ENCODE measurements around the gene ABCE1. TPM values are rescaled to one million over a fixed set of nuclear protein-coding genes. Genes with fewer than 3 reads are reported as not detected.

Gene ABCE1
- total and polyA plus RNA-seq, 4 donors: 19.0 to 72.6 (median 44.8) TPM

- H3K27me3 ChIP-seq (ENCODE audit: control insufficient read depth in 3 of 3, insufficient read depth in 3 of 3, low read length in 2 of 3): no peaks in the 10 kb centered on the region
- H3K4me1 ChIP-seq (ENCODE audit: control insufficient read depth in 5 of 5, insufficient read depth in 5 of 5, low read length in 5 of 5): no peaks in the 10 kb centered on the region
- no peak for DNase-seq
- no peak overlapping the region for H3K9ac ChIP-seq (ENCODE audit: insufficient read depth in 1 of 2, low read length in 2 of 2)
- TF ChIP-seq CTCF (IDR thresholded peaks at IDR 0.05; ENCODE audit: control extremely low read depth, extremely low read depth): no peak
- peaks cover 9 to 36% (median 24%) of the 10 kb centered on the region in 4 donors for H3K36me3 ChIP-seq (ENCODE audit: control insufficient read depth in 4 of 4, insufficient read depth in 4 of 4, low read length in 4 of 4)
- no peak overlapping the region for H3K4me3 ChIP-seq
- H3K9me3 ChIP-seq (ENCODE audit: control insufficient read depth in 4 of 4, insufficient read depth in 3 of 4, low read length in 3 of 4): no peaks in the 10 kb centered on the region
- no peak for ATAC-seq (ENCODE audit: insufficient read depth, low FRiP score)
- no peak overlapping the region for H3K27ac ChIP-seq (ENCODE audit: low read depth in 1 of 2, low read length in 1 of 2)
Measured at GRCh38 chr4:145108128-145108527, 10.0 kb downstream of the ABCE1 start.

- TF ChIP-seq CTCF (IDR thresholded peaks at IDR 0.05; ENCODE audit: control extremely low read depth, extremely low read depth): no peak
- Histone ChIP-seq H3K4me1 (ENCODE audit: control insufficient read depth in 5 of 5, insufficient read depth in 5 of 5, low read length in 5 of 5) (no peaks in the 10 kb centered on the region), H3K9ac (ENCODE audit: insufficient read depth in 1 of 2, low read length in 2 of 2) (no peak overlapping the region), H3K27ac (ENCODE audit: low read depth in 1 of 2, low read length in 1 of 2) (no peak overlapping the region), H3K9me3 (ENCODE audit: control insufficient read depth in 4 of 4, insufficient read depth in 3 of 4, low read length in 3 of 4) (no peaks in the 10 kb centered on the region), H3K4me3 (no peak overlapping the region), H3K27me3 (ENCODE audit: control insufficient read depth in 3 of 3, insufficient read depth in 3 of 3, low read length in 2 of 3) (no peaks in the 10 kb centered on the region), H3K36me3 (ENCODE audit: control insufficient read depth in 4 of 4, insufficient read depth in 4 of 4, low read length in 4 of 4) (peaks cover 17 to 42% (median 23%) of the 10 kb centered on the region in 4 donors)
- WGBS, 2 donors: 98 to 99% methylated on average over 2 of the region's 2 CpGs
- DNase-seq: no peak
- ATAC-seq (ENCODE audit: insufficient read depth, low FRiP score): no peak
Measured at GRCh38 chr4:145125396-145125795, 27.3 kb downstream of the ABCE1 start.

- peaks cover 0 to 1% (median 0%) of the 10 kb centered on the region in 5 donors for H3K4me1 ChIP-seq (ENCODE audit: control insufficient read depth in 5 of 5, insufficient read depth in 5 of 5, low read length in 5 of 5)
- no peaks in the 10 kb centered on the region for H3K27me3 ChIP-seq (ENCODE audit: control insufficient read depth in 3 of 3, insufficient read depth in 3 of 3, low read length in 2 of 3)
- TF ChIP-seq CTCF (IDR thresholded peaks at IDR 0.05; ENCODE audit: control extremely low read depth, extremely low read depth): no peak
- ATAC-seq (ENCODE audit: insufficient read depth, low FRiP score) (no peak), DNase-seq (no peak)
- H3K27ac ChIP-seq (ENCODE audit: low read depth in 1 of 2, low read length in 1 of 2): no peak overlapping the region
- H3K9me3 ChIP-seq (ENCODE audit: control insufficient read depth in 4 of 4, insufficient read depth in 3 of 4, low read length in 3 of 4): no peaks in the 10 kb centered on the region
- H3K4me3 ChIP-seq: no peak overlapping the region
- H3K9ac ChIP-seq (ENCODE audit: insufficient read depth in 1 of 2, low read length in 2 of 2): no peak overlapping the region
- peaks cover 6 to 24% (median 15%) of the 10 kb centered on the region in 4 donors for H3K36me3 ChIP-seq (ENCODE audit: control insufficient read depth in 4 of 4, insufficient read depth in 4 of 4, low read length in 4 of 4)
Measured at GRCh38 chr4:145130130-145130529, 32.0 kb downstream of the ABCE1 start.

- Histone ChIP-seq H3K4me1 (ENCODE audit: control insufficient read depth in 5 of 5, insufficient read depth in 5 of 5, low read length in 5 of 5) (peaks cover 0 to 1% (median 0%) of the 10 kb centered on the region in 5 donors), H3K36me3 (ENCODE audit: control insufficient read depth in 4 of 4, insufficient read depth in 4 of 4, low read length in 4 of 4) (peaks cover 5 to 20% (median 11%) of the 10 kb centered on the region in 4 donors), H3K27ac (ENCODE audit: low read depth in 1 of 2, low read length in 1 of 2) (peak overlapping the region in 1 of 2 donors; percentile 20), H3K9me3 (ENCODE audit: control insufficient read depth in 4 of 4, insufficient read depth in 3 of 4, low read length in 3 of 4) (no peaks in the 10 kb centered on the region), H3K9ac (ENCODE audit: insufficient read depth in 1 of 2, low read length in 2 of 2) (no peak overlapping the region), H3K4me3 (no peak overlapping the region), H3K27me3 (ENCODE audit: control insufficient read depth in 3 of 3, insufficient read depth in 3 of 3, low read length in 2 of 3) (no peaks in the 10 kb centered on the region)
- peak; percentile 22 to 63 (median 32) for DNase-seq
- 60 to 71% methylated on average over 2 of the region's 2 CpGs for WGBS, 2 donors
- ATAC-seq (ENCODE audit: insufficient read depth, low FRiP score): peak; percentile 28
- no peak for TF ChIP-seq CTCF (IDR thresholded peaks at IDR 0.05; ENCODE audit: control extremely low read depth, extremely low read depth)
Measured at GRCh38 chr4:145130788-145131399, 32.8 kb downstream of the ABCE1 start.
